GM23338 (cell line): ENCODE results near the gene ZNF566. TPM values are rescaled to one million over a fixed set of nuclear protein-coding genes. Genes with fewer than 3 reads are reported as not detected.
A peak's percentile ranks its signal among the peaks of the same experiment; 100 is the strongest.

Experiments
- ATAC-seq: fragments of 200-7000 bp; cut with Tn5 transposase; 3 replicates; pipeline ENCODE4 v1.9.1; 2020
- DNase-seq: peaks from one replicate; pipeline ENCODE4 v3.0.0-alpha.2; 2015; ENCODE audit warnings: low spot score
- H2AFZ ChIP-seq: fragments of 200-600 bp; sonication (generic); 2 replicates; pipeline ENCODE4 v1.8.0; 2016; ENCODE audit warnings: antibody characterized with exemption, mild to moderate bottlenecking, moderate library complexity
- H3F3A ChIP-seq: fragments of 200-600 bp; sonication (generic); replicated peaks from 2 replicates; pipeline ENCODE4 v1.8.0; 2017; ENCODE audit warnings: antibody characterized with exemption, mixed run types, low read depth
- H3K27ac ChIP-seq: fragments of 200-600 bp; sonication (generic); 2 replicates; pipeline ENCODE4 v1.6.1; 2016; ENCODE audit warnings: low read depth
- H3K27me3 ChIP-seq: fragments of 200-600 bp; sonication (generic); 2 replicates; pipeline ENCODE4 v1.8.0; 2016; ENCODE audit warnings: mild to moderate bottlenecking, mixed run types, moderate library complexity; ENCODE audit not compliant: insufficient read depth
- H3K36me3 ChIP-seq: fragments of 200-600 bp; sonication (generic); 2 replicates; pipeline ENCODE4 v1.8.0; 2016; ENCODE audit warnings: mild to moderate bottlenecking; ENCODE audit not compliant: insufficient read depth
- H3K4me1 ChIP-seq: fragments of 200-600 bp; sonication (generic); 2 replicates; pipeline ENCODE4 v1.8.0; 2016; ENCODE audit warnings: mild to moderate bottlenecking, moderate library complexity; ENCODE audit not compliant: insufficient read depth
- H3K4me2 ChIP-seq: fragments of 200-600 bp; sonication (generic); 2 replicates; pipeline ENCODE4 v1.7.1; 2017; ENCODE audit warnings: mixed run types
- H3K4me3 ChIP-seq: fragments of 200-600 bp; sonication (generic); 2 replicates; pipeline ENCODE4 v1.6.1; 2016; ENCODE audit warnings: mixed run types
- H3K79me2 ChIP-seq: fragments of 200-600 bp; sonication (generic); replicated peaks from 2 replicates; pipeline ENCODE4 v1.8.0; 2017; ENCODE audit warnings: mild to moderate bottlenecking; ENCODE audit not compliant: insufficient read depth
- H3K9me2 ChIP-seq: fragments of 200-600 bp; sonication (generic); 2 replicates; pipeline ENCODE4 v1.8.0; 2017; ENCODE audit not compliant: insufficient read depth
- H4K20me1 ChIP-seq: fragments of 200-600 bp; sonication (generic); replicated peaks from 2 replicates; pipeline ENCODE4 v1.8.0; 2017; ENCODE audit warnings: mild to moderate bottlenecking; ENCODE audit not compliant: insufficient read depth
- H3K27ac Mint-ChIP-seq: 2 replicates; pipeline ENCODE4 v1.8.0; 2020; ENCODE audit warnings: inconsistent platforms, mild to moderate bottlenecking, moderate library complexity, mixed read lengths
- H3K27me3 Mint-ChIP-seq: 3 replicates; pipeline ENCODE4 v1.8.0; 2022; ENCODE audit warnings: low read depth, mild to moderate bottlenecking, moderate library complexity, mixed read lengths, inconsistent platforms; ENCODE audit not compliant: insufficient read depth, poor library complexity
- H3K36me3 Mint-ChIP-seq: 3 replicates; pipeline ENCODE4 v1.8.0; 2021; ENCODE audit warnings: low read depth, mild to moderate bottlenecking, inconsistent platforms, moderate library complexity, mixed read lengths
- H3K4me1 Mint-ChIP-seq: 3 replicates; pipeline ENCODE4 v1.8.0; 2020; ENCODE audit warnings: mild to moderate bottlenecking, inconsistent platforms, mixed read lengths
- H3K4me3 Mint-ChIP-seq: 3 replicates; pipeline ENCODE4 v1.8.0; 2021; ENCODE audit warnings: moderate library complexity, mild to moderate bottlenecking, inconsistent platforms, mixed read lengths
- H3K9me3 Mint-ChIP-seq: 3 replicates; pipeline ENCODE4 v1.8.0; 2020; ENCODE audit warnings: moderate library complexity, mild to moderate bottlenecking, inconsistent platforms, mixed read lengths
- EZH2 ChIP-seq: fragments of 200-600 bp; sonication (generic); IDR thresholded peaks from one replicate; pipeline ENCODE4 v1.8.0; 2017; ENCODE audit warnings: antibody characterized with exemption, mild to moderate bottlenecking, low read depth; ENCODE audit not compliant: unreplicated experiment
- EZH2phosphoT487 ChIP-seq: fragments of 200-600 bp; sonication (generic); IDR thresholded peaks from one replicate; pipeline ENCODE4 v1.8.1; 2018; ENCODE audit warnings: antibody characterized with exemption; ENCODE audit not compliant: unreplicated experiment
- POLR2AphosphoS5 ChIP-seq: IDR thresholded peaks from 2 replicates; pipeline ENCODE4 v1.6.1; 2016; ENCODE audit warnings: antibody characterized with exemption, low read depth
- STAT1 ChIP-seq: IDR thresholded peaks from one replicate; pipeline ENCODE4 v1.6.1; 2016; ENCODE audit warnings: antibody characterized with exemption; ENCODE audit not compliant: unreplicated experiment
- ZNF114 ChIP-seq: fragments of 250-450 bp; sonication (Bioruptor Pico); IDR thresholded peaks from 2 replicates; pipeline ENCODE4 v1.5.0; 2020; ENCODE audit warnings: mild to moderate bottlenecking, moderate library complexity
- ZNF331 ChIP-seq: fragments of 250-450 bp; sonication (Bioruptor Pico); IDR thresholded peaks from 2 replicates; pipeline ENCODE4 v1.5.0; 2020; ENCODE audit warnings: low read depth, mild to moderate bottlenecking, moderate library complexity
- polyA plus RNA-seq: library from polyadenylated mRNA; unstranded; fragments of >200 nt; fragmentation: Nextera tagmentation; extraction: Ambion mirVana; gene quantifications from 2 replicates; pipeline ENCODE4 v1.2.1, GENCODE V29; 2016
- total RNA-seq: library from RNA; depleted of rRNA; stranded (reverse); fragments of >200 nt; shearing (Covaris generic); gene quantifications from 2 replicates; pipeline ENCODE4 v1.2.3, GENCODE V29; 2014
- TF ChIP-seq, protein P1 (sequence below), 2 experiments: fragments of 200-600 bp in 1 of 2; sonication (generic) in 1 of 2; conservative IDR thresholded peaks; 2 replicates each; pipeline versions ENCODE4 v1.5.1 to v1.6.1; 2016 to 2017; ENCODE audit warnings: antibody characterized with exemption in 2 of 2, low read depth in 2 of 2, mild to moderate bottlenecking in 2 of 2, moderate library complexity in 1 of 2
- TF ChIP-seq, protein P2 (sequence below): fragments of 250-450 bp; sonication (Bioruptor Pico); IDR thresholded peaks from 2 replicates; pipeline ENCODE4 v1.5.0; 2020; ENCODE audit warnings: mild to moderate bottlenecking, moderate library complexity
- TF ChIP-seq, protein P3 (sequence below): IDR thresholded peaks from one replicate; pipeline ENCODE4 v1.6.1; 2018; ENCODE audit warnings: antibody characterized with exemption; ENCODE audit not compliant: unreplicated experiment
- TF ChIP-seq, protein P4 (sequence below): IDR thresholded peaks from 2 replicates; pipeline ENCODE4 v1.6.1; 2016; ENCODE audit warnings: antibody characterized with exemption

Gene ZNF566
- total and polyA plus RNA-seq, 2 experiments from 2014 or later: 11.9 to 18.0 TPM

DNA sequence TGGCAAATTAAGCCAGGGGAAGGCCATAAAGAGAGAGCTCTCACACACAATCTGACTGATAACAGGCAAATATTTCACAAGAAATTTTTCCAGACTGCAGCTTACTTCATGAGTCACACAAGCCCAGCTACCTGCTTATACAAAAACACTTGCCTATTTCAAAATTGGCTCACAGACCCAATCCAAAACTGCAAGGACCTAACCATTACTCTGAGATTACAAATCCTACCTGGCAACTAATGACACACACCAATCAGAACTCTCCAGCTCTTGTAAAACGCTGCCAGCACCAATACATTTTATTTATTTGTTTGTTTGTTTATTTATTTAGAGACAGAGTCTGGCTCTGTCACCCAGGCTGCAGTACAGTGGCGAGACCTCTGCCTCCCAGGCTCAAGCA lies 52.8 kb downstream of the ZNF566 start (continued):
- TF ChIP-seq, protein P1, sequence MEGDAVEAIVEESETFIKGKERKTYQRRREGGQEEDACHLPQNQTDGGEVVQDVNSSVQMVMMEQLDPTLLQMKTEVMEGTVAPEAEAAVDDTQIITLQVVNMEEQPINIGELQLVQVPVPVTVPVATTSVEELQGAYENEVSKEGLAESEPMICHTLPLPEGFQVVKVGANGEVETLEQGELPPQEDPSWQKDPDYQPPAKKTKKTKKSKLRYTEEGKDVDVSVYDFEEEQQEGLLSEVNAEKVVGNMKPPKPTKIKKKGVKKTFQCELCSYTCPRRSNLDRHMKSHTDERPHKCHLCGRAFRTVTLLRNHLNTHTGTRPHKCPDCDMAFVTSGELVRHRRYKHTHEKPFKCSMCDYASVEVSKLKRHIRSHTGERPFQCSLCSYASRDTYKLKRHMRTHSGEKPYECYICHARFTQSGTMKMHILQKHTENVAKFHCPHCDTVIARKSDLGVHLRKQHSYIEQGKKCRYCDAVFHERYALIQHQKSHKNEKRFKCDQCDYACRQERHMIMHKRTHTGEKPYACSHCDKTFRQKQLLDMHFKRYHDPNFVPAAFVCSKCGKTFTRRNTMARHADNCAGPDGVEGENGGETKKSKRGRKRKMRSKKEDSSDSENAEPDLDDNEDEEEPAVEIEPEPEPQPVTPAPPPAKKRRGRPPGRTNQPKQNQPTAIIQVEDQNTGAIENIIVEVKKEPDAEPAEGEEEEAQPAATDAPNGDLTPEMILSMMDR (conservative IDR thresholded peaks at IDR 0.05; ENCODE audit: low read depth in 2 of 2): no peak

DNA sequence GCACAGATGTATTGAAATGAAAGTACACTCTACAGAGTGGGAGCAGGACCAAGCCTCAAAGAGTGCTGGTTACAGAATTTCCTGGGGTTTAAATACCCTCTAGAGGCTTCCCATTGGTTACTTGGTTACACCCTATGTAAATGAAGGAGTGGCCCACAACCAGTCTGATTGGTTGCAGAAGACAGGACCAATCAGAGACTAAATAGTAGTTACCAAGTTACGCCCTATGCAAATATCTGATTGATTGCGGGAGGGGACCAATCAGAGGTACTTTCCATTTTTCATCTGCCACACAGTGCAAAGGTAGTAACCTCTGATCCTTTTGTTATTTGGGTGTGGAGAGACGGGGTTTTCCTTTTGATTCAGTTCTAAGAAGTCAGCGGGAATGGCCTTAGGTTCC lies 65.4 kb downstream of the ZNF566 start:
- Histone ChIP-seq H3K9me2 (peaks cover 3% of the 10 kb centered on the region; the same call in 1 of the 2 replicates), H2AFZ (no peak overlapping the region), H3K4me3 (no peak overlapping the region), H3F3A (no peaks in the 10 kb centered on the region; the same call in 1 of the 2 replicates), H3K36me3 (no peaks in the 10 kb centered on the region), H3K4me1 (0 out of 2 replicates have a peak, but pooled peaks cover under 1% of the 10 kb centered on the region), H3K27me3 (peaks cover 46% of the 10 kb centered on the region), H4K20me1 (no peaks in the 10 kb centered on the region), H3K27ac (no peak overlapping the region), H3K4me2 (no peak overlapping the region), H3K79me2 (no peaks in the 10 kb centered on the region)
- H3K4me1 Mint-ChIP-seq: peaks cover 7% of the 10 kb centered on the region; the same call in 2 of the 3 replicates
- H3K27me3 Mint-ChIP-seq: peaks cover 32% of the 10 kb centered on the region
- H3K27ac Mint-ChIP-seq: no peak overlapping the region
- peak; percentile 54 for DNase-seq
- ATAC-seq: no peak
- H3K36me3 Mint-ChIP-seq: no peaks in the 10 kb centered on the region; the same call in 2 of the 3 replicates
- 0 out of 3 replicates have a peak, but pooled peaks cover 1% of the 10 kb centered on the region for H3K9me3 Mint-ChIP-seq
- no peak overlapping the region for H3K4me3 Mint-ChIP-seq
- TF ChIP-seq, protein P2, sequence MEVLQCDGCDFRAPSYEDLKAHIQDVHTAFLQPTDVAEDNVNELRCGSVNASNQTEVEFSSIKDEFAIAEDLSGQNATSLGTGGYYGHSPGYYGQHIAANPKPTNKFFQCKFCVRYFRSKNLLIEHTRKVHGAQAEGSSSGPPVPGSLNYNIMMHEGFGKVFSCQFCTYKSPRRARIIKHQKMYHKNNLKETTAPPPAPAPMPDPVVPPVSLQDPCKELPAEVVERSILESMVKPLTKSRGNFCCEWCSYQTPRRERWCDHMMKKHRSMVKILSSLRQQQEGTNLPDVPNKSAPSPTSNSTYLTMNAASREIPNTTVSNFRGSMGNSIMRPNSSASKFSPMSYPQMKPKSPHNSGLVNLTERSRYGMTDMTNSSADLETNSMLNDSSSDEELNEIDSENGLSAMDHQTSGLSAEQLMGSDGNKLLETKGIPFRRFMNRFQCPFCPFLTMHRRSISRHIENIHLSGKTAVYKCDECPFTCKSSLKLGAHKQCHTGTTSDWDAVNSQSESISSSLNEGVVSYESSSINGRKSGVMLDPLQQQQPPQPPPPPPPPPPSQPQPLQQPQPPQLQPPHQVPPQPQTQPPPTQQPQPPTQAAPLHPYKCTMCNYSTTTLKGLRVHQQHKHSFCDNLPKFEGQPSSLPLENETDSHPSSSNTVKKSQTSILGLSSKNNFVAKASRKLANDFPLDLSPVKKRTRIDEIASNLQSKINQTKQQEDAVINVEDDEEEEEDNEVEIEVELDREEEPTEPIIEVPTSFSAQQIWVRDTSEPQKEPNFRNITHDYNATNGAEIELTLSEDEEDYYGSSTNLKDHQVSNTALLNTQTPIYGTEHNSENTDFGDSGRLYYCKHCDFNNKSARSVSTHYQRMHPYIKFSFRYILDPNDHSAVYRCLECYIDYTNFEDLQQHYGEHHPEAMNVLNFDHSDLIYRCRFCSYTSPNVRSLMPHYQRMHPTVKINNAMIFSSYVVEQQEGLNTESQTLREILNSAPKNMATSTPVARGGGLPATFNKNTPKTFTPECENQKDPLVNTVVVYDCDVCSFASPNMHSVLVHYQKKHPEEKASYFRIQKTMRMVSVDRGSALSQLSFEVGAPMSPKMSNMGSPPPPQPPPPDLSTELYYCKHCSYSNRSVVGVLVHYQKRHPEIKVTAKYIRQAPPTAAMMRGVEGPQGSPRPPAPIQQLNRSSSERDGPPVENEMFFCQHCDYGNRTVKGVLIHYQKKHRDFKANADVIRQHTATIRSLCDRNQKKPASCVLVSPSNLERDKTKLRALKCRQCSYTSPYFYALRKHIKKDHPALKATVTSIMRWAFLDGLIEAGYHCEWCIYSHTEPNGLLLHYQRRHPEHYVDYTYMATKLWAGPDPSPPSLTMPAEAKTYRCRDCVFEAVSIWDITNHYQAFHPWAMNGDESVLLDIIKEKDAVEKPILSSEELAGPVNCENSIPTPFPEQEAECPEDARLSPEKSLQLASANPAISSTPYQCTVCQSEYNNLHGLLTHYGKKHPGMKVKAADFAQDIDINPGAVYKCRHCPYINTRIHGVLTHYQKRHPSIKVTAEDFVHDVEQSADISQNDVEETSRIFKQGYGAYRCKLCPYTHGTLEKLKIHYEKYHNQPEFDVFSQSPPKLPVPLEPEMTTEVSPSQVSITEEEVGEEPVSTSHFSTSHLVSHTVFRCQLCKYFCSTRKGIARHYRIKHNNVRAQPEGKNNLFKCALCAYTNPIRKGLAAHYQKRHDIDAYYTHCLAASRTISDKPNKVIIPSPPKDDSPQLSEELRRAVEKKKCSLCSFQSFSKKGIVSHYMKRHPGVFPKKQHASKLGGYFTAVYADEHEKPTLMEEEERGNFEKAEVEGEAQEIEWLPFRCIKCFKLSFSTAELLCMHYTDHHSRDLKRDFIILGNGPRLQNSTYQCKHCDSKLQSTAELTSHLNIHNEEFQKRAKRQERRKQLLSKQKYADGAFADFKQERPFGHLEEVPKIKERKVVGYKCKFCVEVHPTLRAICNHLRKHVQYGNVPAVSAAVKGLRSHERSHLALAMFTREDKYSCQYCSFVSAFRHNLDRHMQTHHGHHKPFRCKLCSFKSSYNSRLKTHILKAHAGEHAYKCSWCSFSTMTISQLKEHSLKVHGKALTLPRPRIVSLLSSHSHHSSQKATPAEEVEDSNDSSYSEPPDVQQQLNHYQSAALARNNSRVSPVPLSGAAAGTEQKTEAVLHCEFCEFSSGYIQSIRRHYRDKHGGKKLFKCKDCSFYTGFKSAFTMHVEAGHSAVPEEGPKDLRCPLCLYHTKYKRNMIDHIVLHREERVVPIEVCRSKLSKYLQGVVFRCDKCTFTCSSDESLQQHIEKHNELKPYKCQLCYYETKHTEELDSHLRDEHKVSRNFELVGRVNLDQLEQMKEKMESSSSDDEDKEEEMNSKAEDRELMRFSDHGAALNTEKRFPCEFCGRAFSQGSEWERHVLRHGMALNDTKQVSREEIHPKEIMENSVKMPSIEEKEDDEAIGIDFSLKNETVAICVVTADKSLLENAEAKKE (CRISPR knock-in tag): no peak
- no peak for TF ChIP-seq EZH2phosphoT487
- TF ChIP-seq, protein P1 (conservative IDR thresholded peaks at IDR 0.05; ENCODE audit: low read depth in 2 of 2): no peak
- TF ChIP-seq, protein P3, sequence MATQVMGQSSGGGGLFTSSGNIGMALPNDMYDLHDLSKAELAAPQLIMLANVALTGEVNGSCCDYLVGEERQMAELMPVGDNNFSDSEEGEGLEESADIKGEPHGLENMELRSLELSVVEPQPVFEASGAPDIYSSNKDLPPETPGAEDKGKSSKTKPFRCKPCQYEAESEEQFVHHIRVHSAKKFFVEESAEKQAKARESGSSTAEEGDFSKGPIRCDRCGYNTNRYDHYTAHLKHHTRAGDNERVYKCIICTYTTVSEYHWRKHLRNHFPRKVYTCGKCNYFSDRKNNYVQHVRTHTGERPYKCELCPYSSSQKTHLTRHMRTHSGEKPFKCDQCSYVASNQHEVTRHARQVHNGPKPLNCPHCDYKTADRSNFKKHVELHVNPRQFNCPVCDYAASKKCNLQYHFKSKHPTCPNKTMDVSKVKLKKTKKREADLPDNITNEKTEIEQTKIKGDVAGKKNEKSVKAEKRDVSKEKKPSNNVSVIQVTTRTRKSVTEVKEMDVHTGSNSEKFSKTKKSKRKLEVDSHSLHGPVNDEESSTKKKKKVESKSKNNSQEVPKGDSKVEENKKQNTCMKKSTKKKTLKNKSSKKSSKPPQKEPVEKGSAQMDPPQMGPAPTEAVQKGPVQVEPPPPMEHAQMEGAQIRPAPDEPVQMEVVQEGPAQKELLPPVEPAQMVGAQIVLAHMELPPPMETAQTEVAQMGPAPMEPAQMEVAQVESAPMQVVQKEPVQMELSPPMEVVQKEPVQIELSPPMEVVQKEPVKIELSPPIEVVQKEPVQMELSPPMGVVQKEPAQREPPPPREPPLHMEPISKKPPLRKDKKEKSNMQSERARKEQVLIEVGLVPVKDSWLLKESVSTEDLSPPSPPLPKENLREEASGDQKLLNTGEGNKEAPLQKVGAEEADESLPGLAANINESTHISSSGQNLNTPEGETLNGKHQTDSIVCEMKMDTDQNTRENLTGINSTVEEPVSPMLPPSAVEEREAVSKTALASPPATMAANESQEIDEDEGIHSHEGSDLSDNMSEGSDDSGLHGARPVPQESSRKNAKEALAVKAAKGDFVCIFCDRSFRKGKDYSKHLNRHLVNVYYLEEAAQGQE: no peak
- no peak for TF ChIP-seq ZNF114 (CRISPR knock-in tag)
- TF ChIP-seq, protein P4, sequence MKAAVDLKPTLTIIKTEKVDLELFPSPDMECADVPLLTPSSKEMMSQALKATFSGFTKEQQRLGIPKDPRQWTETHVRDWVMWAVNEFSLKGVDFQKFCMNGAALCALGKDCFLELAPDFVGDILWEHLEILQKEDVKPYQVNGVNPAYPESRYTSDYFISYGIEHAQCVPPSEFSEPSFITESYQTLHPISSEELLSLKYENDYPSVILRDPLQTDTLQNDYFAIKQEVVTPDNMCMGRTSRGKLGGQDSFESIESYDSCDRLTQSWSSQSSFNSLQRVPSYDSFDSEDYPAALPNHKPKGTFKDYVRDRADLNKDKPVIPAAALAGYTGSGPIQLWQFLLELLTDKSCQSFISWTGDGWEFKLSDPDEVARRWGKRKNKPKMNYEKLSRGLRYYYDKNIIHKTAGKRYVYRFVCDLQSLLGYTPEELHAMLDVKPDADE: no peak
- no peak for TF ChIP-seq POLR2AphosphoS5
- no peak for TF ChIP-seq STAT1
- no peak for TF ChIP-seq ZNF331
- TF ChIP-seq EZH2: no peak
